Astrocyte of the cerebellum (primary cell): ENCODE data around the gene PDZD7.

Experiments used
- DNase-seq: peaks from one replicate; pipeline ENCODE4 v3.0.0-alpha.2; 2011; ENCODE audit warnings: low read depth
- H3K4me3 ChIP-seq: 2 replicates; pipeline ENCODE4 v1.5.1; 2011; ENCODE audit warnings: mild to moderate bottlenecking, low read depth, low read length, moderate library complexity
- in situ Hi-C: cut with HindIII; loops from 2 replicates; pipeline ENCODE4 v1.10.0; 2017; ENCODE audit warnings: low sequenced_read_pairs
- TF ChIP-seq, protein P1 (sequence below): IDR thresholded peaks from 2 replicates; pipeline ENCODE4 v1.5.1; 2012; ENCODE audit warnings: low read length, low read depth, moderate library complexity, mild to moderate bottlenecking; ENCODE audit errors: missing control alignments

Gene PDZD7

DNA sequence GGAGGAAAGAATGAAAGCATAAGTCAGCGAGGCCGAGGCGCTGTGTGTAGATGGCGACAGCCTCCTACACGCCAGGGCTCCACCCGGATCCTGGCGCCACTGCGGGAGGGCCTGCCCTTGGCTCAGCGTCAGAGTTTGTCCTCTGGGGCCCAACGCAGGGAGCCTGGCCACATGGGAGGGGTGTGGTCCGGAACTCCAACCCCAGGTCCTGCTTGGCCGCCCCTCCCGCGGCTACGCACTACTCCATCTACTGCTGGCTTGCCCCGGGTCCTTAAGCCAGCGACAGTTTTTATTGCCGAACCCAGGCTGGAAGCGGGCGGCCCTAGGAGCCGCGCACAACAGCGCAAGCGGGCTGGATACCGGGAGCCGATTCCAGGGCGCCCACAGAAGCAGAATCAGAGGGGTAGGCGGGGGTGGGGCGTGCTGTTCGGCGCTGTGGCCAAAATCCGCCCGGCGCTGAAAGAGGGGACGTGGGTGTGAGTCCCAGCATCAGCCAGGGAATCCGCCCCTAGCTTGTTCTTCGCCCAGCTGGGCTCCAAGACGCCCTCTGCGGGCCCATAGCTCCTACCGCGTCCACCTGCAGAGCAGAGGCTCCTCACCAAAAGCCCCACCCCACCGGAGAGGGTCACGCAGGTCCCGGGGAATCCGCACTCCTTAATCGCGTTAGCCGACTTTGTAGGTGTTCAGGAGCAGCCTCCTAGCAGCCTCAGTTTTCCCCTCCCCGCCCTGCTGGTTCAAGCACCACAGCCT lies 35.4 kb upstream of the PDZD7 start:
- TF ChIP-seq, protein P1, sequence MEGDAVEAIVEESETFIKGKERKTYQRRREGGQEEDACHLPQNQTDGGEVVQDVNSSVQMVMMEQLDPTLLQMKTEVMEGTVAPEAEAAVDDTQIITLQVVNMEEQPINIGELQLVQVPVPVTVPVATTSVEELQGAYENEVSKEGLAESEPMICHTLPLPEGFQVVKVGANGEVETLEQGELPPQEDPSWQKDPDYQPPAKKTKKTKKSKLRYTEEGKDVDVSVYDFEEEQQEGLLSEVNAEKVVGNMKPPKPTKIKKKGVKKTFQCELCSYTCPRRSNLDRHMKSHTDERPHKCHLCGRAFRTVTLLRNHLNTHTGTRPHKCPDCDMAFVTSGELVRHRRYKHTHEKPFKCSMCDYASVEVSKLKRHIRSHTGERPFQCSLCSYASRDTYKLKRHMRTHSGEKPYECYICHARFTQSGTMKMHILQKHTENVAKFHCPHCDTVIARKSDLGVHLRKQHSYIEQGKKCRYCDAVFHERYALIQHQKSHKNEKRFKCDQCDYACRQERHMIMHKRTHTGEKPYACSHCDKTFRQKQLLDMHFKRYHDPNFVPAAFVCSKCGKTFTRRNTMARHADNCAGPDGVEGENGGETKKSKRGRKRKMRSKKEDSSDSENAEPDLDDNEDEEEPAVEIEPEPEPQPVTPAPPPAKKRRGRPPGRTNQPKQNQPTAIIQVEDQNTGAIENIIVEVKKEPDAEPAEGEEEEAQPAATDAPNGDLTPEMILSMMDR: peak; percentile 49
- no peak for DNase-seq
- H3K4me3 ChIP-seq: peak overlapping the region; percentile 49
- in situ Hi-C loops: no loop called here

DNA sequence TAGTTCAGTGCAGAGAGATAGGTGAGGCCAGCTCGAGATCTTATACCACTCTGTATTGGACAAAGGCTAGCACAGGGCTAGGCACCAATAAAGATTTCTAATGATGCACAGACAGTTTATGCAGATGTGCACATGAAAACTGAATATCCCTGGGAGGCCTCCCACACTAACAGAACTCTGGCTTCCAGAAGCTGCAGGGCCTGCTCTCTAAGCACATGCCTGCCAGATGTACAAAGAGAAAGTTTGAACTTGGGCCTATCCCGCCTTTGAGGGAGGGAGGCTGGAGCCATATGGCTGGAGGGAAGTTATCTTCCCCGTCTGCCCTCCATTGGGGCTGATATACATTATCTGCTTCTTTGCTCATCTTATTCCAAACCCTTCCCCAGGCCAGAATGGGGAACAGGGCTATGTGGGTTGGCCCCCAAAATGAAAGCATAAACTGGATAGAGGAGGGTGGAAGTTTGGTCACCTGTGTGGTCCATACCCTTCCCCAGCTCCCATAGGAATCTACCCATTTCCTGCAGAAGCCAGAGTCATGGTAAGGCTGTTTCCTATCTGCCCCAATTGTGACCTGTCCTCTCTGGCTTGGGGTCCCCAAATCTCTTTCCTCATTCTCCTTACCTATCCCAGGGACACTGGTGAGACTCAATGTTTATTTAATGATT lies 34.7 kb upstream of the PDZD7 start:
- TF ChIP-seq, protein P1: no peak
- DNase-seq: no peak
- H3K4me3 ChIP-seq: no peak overlapping the region
- in situ Hi-C loops: no loop called here

DNA sequence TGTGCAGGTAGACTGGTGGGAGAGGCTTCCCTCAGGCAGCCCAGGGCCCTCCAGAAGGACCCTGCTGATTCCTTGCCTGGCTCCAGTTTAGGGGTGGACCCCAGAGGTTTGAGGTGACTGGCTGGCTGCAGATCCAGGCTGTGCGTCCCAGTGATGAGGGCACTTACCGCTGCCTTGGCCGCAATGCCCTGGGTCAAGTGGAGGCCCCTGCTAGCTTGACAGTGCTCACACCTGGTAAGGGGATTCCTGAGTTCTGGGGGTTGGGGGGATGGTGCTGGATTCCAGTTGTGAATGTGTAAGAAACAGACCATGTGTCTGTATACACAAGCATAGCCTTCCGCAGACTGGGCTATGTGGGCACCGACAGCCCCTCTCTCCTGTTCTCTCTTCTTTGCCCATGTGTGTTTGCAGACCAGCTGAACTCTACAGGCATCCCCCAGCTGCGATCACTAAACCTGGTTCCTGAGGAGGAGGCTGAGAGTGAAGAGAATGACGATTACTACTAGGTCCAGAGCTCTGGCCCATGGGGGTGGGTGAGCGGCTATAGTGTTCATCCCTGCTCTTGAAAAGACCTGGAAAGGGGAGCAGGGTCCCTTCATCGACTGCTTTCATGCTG lies 33.6 kb upstream of the PDZD7 start:
- TF ChIP-seq, protein P1: no peak
- in situ Hi-C loops: no loop called here
- no peak for DNase-seq
- H3K4me3 ChIP-seq: no peak overlapping the region

DNA sequence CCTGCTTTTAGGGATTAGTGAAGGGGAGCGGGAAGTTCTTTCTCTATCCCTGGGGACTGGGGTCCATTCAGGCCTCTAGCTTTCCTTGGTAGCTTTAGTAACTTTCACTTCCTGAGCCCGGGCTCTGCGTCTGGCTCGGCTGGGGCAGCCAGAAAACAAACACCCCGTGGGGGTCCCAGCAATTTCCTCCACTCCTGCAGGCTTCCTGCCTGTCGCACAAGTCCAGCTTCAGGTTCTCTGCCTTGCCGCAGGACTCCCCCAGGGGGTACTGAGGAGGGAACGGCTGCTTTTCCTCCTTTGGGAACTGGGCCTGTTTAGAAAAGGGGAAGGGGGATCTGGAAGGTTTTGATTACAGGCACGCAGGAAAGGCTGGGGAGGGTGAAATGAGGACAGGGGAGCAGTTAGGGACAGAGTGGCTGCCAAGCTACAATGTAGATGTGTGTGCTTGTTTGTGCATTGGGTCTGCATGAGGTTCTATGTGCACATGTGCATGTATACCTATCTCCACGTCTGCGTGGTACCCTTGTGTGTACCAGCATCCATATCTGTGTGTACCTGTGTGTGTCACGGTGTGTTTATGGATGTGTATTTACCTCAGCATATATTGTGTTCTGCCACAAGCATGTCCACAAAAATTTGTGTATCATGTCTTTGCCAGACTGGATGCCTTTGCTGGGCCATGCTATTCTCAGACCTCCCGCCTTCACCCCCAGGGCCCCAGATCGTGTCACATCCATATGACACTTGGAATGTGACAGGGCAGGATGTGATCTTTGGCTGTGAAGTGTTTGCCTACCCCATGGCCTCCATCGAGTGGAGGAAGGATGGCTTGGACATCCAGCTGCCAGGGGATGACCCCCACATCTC lies 32.9 kb upstream of the PDZD7 start:
- in situ Hi-C loops: no loop called here
- H3K4me3 ChIP-seq: no peak overlapping the region
- no peak for DNase-seq
- TF ChIP-seq, protein P1: no peak

DNA sequence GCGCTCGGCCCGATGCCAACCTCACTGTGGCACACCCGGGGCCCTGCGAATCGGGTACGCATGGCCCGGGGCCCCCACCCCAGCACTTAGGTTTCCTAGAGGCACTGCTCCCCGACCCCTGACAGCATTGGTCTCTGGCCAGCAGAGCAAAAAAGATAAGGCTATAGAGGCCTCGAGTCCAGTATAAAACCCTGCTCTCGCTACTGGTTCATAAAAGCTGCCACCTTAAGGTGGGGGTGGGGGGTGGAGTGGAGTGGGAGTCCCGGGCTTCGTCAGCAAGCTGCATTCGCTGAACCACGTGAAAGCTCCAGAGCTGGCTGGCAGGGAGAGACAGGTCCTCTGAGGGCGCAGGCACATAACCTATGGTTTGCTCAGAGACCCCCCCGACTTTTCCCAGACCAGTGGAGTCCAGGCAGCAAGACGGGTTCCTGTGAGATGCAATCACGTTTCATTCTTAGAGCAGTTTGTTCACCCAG lies 32.2 kb upstream of the PDZD7 start:
- TF ChIP-seq, protein P1: no peak
- H3K4me3 ChIP-seq: peak overlapping the region; percentile 93
- no peak for DNase-seq
- in situ Hi-C loops: no loop called here
